HEK293 (cell line): ENCODE data around the gene PLSCR3.

Source experiments
- CTCF ChIA-PET: fragments of 350-600 bp; formaldehyde crosslinking; extraction: SDS; loops from one replicate; lab custom pipeline; 2021; ENCODE audit warnings: antibody characterized with exemption; lab: Yijun Ruan, JAX
- POLR2A ChIA-PET: fragments of 300-600 bp; formaldehyde crosslinking; extraction: SDS; loops from one replicate; lab custom pipeline; 2020; ENCODE audit warnings: antibody characterized with exemption, inconsistent platforms; lab: Yijun Ruan, JAX
- H3K27ac ChIP-seq: fragments of 200-500 bp; sonication (Bioruptor generic); 2 replicates; pipeline ENCODE4 v1.5.1; 2014; ENCODE audit warnings: low read depth, low read length, control low read depth, inconsistent platforms; ENCODE audit errors: extremely low read depth
- H3K36me3 ChIP-seq, 2 experiments: fragments of 200-500 bp in 1 of 2; sonication (Bioruptor generic) in 1 of 2; 1 replicate in 1 of 2; 2 replicates in 1 of 2; pipeline ENCODE4 v1.5.1; 2014 to 2017; ENCODE audit warnings: inconsistent platforms in 2 of 2, low read length in 2 of 2; ENCODE audit not compliant: control insufficient read depth in 2 of 2, insufficient read depth in 1 of 2
- H3K4me1 ChIP-seq: fragments of 200-500 bp; sonication (Bioruptor generic); 2 replicates; pipeline ENCODE4 v1.5.1; 2014; ENCODE audit warnings: mild to moderate bottlenecking, low read length, inconsistent platforms; ENCODE audit not compliant: control insufficient read depth, insufficient read depth
- H3K4me3 ChIP-seq: 2 replicates; pipeline ENCODE4 v1.5.1; 2011; ENCODE audit warnings: low read depth, mild to moderate bottlenecking, control low read depth, low read length, moderate library complexity
- H3K9me3 ChIP-seq: fragments of 200-500 bp; sonication (Bioruptor generic); 2 replicates; pipeline ENCODE4 v1.5.1; 2014; ENCODE audit warnings: low read depth, low read length, inconsistent platforms; ENCODE audit not compliant: control insufficient read depth, insufficient read depth
- EGR2 ChIP-seq: fragments of 450-650 bp; formaldehyde crosslinking; IDR thresholded peaks from 2 replicates; pipeline ENCODE4 v1.5.1; 2016; ENCODE audit warnings: low read depth, missing biosample characterization, missing genetic modification characterization
- GLIS2 ChIP-seq: fragments of 450-650 bp; formaldehyde crosslinking; IDR thresholded peaks from 2 replicates; pipeline ENCODE4 v1.5.1; 2016; ENCODE audit warnings: missing biosample characterization, missing genetic modification characterization
- KLF9 ChIP-seq: fragments of 450-650 bp; formaldehyde crosslinking; IDR thresholded peaks from 2 replicates; pipeline ENCODE4 v1.5.1; 2016; ENCODE audit warnings: missing biosample characterization, missing genetic modification characterization, low read depth
- MYNN ChIP-seq: fragments of 450-650 bp; formaldehyde crosslinking; IDR thresholded peaks from 2 replicates; pipeline ENCODE4 v1.5.1; 2016; ENCODE audit warnings: missing biosample characterization, missing genetic modification characterization, borderline replicate concordance
- OVOL3 ChIP-seq: fragments of 450-650 bp; formaldehyde crosslinking; IDR thresholded peaks from 2 replicates; pipeline ENCODE4 v1.5.1; 2016; ENCODE audit warnings: missing biosample characterization, missing genetic modification characterization
- PRDM1 ChIP-seq: fragments of 450-650 bp; formaldehyde crosslinking; IDR thresholded peaks from 2 replicates; pipeline ENCODE4; 2016; ENCODE audit warnings: missing biosample characterization, missing genetic modification characterization
- REPIN1 ChIP-seq: fragments of 450-650 bp; formaldehyde crosslinking; IDR thresholded peaks from 2 replicates; pipeline ENCODE4 v1.5.1; 2017; ENCODE audit warnings: missing biosample characterization, missing genetic modification characterization, low read depth
- SP7 ChIP-seq: fragments of 450-650 bp; formaldehyde crosslinking; IDR thresholded peaks from 2 replicates; pipeline ENCODE4 v1.5.1; 2016; ENCODE audit warnings: missing biosample characterization, missing genetic modification characterization
- TCF7L2 ChIP-seq: IDR thresholded peaks from 2 replicates; pipeline ENCODE4 v1.6.1; 2011; ENCODE audit warnings: low read depth, mild to moderate bottlenecking, inconsistent platforms, low read length, moderate library complexity, borderline replicate concordance
- YY2 ChIP-seq: fragments of 450-650 bp; formaldehyde crosslinking; IDR thresholded peaks from 2 replicates; pipeline ENCODE4 v1.5.1; 2016; ENCODE audit warnings: missing biosample characterization, missing genetic modification characterization
- ZFHX2 ChIP-seq: fragments of 450-650 bp; formaldehyde crosslinking; conservative IDR thresholded peaks from 2 replicates; pipeline ENCODE4 v1.5.1; 2016; ENCODE audit warnings: missing biosample characterization, missing genetic modification characterization
- ZNF138 ChIP-seq: fragments of 450-650 bp; formaldehyde crosslinking; IDR thresholded peaks from 2 replicates; pipeline ENCODE4 v1.5.1; 2016; ENCODE audit warnings: missing biosample characterization, missing genetic modification characterization, borderline replicate concordance
- ZNF211 ChIP-seq: fragments of 450-650 bp; formaldehyde crosslinking; IDR thresholded peaks from 2 replicates; pipeline ENCODE4 v1.5.1; 2016; ENCODE audit warnings: low read depth, missing biosample characterization, missing genetic modification characterization
- ZNF24 ChIP-seq: fragments of 450-650 bp; formaldehyde crosslinking; IDR thresholded peaks from 2 replicates; pipeline ENCODE4 v1.5.1; 2016; ENCODE audit warnings: missing biosample characterization, missing genetic modification characterization
- ZNF341 ChIP-seq: fragments of 450-650 bp; formaldehyde crosslinking; IDR thresholded peaks from 2 replicates; pipeline ENCODE4; 2016; ENCODE audit warnings: low read depth, missing biosample characterization, missing genetic modification characterization
- ZNF404 ChIP-seq: fragments of 450-650 bp; formaldehyde crosslinking; IDR thresholded peaks from 2 replicates; pipeline ENCODE4 v1.5.1; 2017; ENCODE audit warnings: missing biosample characterization, missing genetic modification characterization
- ZNF416 ChIP-seq: fragments of 450-650 bp; formaldehyde crosslinking; IDR thresholded peaks from 2 replicates; pipeline ENCODE4 v1.5.1; 2016; ENCODE audit warnings: missing biosample characterization, missing genetic modification characterization
- ZNF426 ChIP-seq: fragments of 450-650 bp; formaldehyde crosslinking; IDR thresholded peaks from 2 replicates; pipeline ENCODE4 v1.5.1; 2017; ENCODE audit warnings: missing biosample characterization, missing genetic modification characterization, mild to moderate bottlenecking, inconsistent platforms, moderate library complexity
- ZNF510 ChIP-seq: fragments of 450-650 bp; formaldehyde crosslinking; IDR thresholded peaks from 2 replicates; pipeline ENCODE4 v1.5.1; 2018; ENCODE audit warnings: mild to moderate bottlenecking, missing genetic modification characterization, missing biosample characterization; ENCODE audit not compliant: insufficient replicate concordance
- ZNF530 ChIP-seq: fragments of 450-650 bp; formaldehyde crosslinking; IDR thresholded peaks from 2 replicates; pipeline ENCODE4 v1.5.1; 2016; ENCODE audit warnings: low read depth, missing biosample characterization, missing genetic modification characterization
- ZNF610 ChIP-seq: fragments of 450-650 bp; formaldehyde crosslinking; IDR thresholded peaks from 2 replicates; pipeline ENCODE4 v1.5.1; 2016; ENCODE audit warnings: missing biosample characterization, missing genetic modification characterization, borderline replicate concordance
- ZNF76 ChIP-seq: fragments of 450-650 bp; formaldehyde crosslinking; IDR thresholded peaks from 2 replicates; pipeline ENCODE4; 2016; ENCODE audit warnings: low read depth, missing biosample characterization, missing genetic modification characterization, borderline replicate concordance
- ZNF785 ChIP-seq: fragments of 450-650 bp; formaldehyde crosslinking; IDR thresholded peaks from 2 replicates; pipeline ENCODE4 v1.5.1; 2016; ENCODE audit warnings: missing biosample characterization, missing genetic modification characterization
- ZSCAN30 ChIP-seq: fragments of 450-650 bp; IDR thresholded peaks from 2 replicates; pipeline ENCODE4 v1.5.1; 2018; ENCODE audit warnings: missing biosample characterization, mild to moderate bottlenecking, missing genetic modification characterization, moderate library complexity
- ZXDB ChIP-seq: fragments of 450-650 bp; formaldehyde crosslinking; IDR thresholded peaks from 2 replicates; pipeline ENCODE4 v1.5.1; 2016; ENCODE audit warnings: missing biosample characterization, missing genetic modification characterization
- TF ChIP-seq, protein P1 (sequence below): fragments of 450-650 bp; formaldehyde crosslinking; IDR thresholded peaks from 2 replicates; pipeline ENCODE4 v1.5.1; 2016; ENCODE audit warnings: missing biosample characterization, missing genetic modification characterization
- TF ChIP-seq, protein P2 (sequence below): fragments of 450-650 bp; formaldehyde crosslinking; IDR thresholded peaks from 2 replicates; pipeline ENCODE4 v1.5.1; 2017; ENCODE audit warnings: missing biosample characterization, missing genetic modification characterization
- TF ChIP-seq, protein P3 (sequence below): fragments of 450-650 bp; formaldehyde crosslinking; IDR thresholded peaks from 2 replicates; pipeline ENCODE4 v1.5.1; 2016; ENCODE audit warnings: missing biosample characterization, missing genetic modification characterization

The PLSCR3 gene

DNA sequence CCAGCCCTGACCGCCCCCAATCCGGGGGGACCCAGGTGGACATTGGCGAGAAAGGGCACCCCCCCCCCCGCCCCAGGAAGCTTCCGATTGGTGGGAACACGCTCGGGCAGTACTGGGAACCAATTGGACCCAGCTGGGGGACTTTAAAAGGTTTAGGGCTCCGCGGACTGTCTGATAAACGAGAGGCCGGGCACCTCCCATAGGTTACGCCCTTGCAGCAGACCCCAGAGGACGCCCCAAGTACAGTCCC is 9.3 kb upstream of the PLSCR3 start:
- TF ChIP-seq, protein P1, sequence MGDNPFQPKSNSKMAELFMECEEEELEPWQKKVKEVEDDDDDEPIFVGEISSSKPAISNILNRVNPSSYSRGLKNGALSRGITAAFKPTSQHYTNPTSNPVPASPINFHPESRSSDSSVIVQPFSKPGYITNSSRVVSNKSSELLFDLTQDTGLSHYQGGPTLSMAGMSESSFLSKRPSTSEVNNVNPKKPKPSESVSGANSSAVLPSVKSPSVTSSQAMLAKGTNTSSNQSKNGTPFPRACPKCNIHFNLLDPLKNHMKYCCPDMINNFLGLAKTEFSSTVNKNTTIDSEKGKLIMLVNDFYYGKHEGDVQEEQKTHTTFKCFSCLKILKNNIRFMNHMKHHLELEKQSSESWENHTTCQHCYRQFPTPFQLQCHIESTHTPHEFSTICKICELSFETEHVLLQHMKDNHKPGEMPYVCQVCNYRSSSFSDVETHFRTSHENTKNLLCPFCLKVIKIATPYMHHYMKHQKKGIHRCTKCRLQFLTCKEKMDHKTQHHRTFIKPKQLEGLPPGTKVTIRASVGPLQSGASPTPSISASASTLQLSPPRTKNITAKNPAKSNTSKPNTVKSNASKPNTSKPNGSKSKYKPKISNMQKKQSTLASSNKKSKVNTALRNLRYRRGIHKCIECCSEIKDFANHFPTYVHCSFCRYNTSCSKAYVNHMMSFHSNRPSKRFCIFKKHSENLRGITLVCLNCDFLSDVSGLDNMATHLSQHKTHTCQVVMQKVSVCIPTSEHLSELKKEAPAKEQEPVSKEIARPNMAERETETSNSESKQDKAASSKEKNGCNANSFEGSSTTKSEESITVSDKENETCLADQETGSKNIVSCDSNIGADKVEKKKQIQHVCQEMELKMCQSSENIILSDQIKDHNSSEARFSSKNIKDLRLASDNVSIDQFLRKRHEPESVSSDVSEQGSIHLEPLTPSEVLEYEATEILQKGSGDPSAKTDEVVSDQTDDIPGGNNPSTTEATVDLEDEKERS = no peak
- TF ChIP-seq ZNF785 (no peak), ZNF341 (tag by site-specific recombination) (peak; percentile 82), ZNF138 (tag by site-specific recombination) (no peak), ZNF426 (tag by site-specific recombination) (no peak), ZNF530 (no peak), GLIS2 (tag by site-specific recombination) (peak; percentile 40; the same call in 1 of the 2 replicates), ZNF76 (tag by site-specific recombination) (no peak), SP7 (tag by site-specific recombination) (no peak), PRDM1 (tag by site-specific recombination) (no peak), MYNN (tag by site-specific recombination) (no peak), EGR2 (tag by site-specific recombination) (no peak), ZNF510 (tag by site-specific recombination) (no peak), ZNF24 (peak; percentile 52; the same call in 1 of the 2 replicates), ZNF211 (tag by site-specific recombination) (no peak), ZXDB (tag by site-specific recombination) (0 out of 2 replicates have a peak, but pooled peaks have one; percentile 36), TCF7L2 (no peak), ZNF404 (no peak), ZNF610 (tag by site-specific recombination) (0 out of 2 replicates have a peak, but pooled peaks have one; percentile 14), OVOL3 (no peak), REPIN1 (tag by site-specific recombination) (no peak), KLF9 (tag by site-specific recombination) (no peak), YY2 (tag by site-specific recombination) (peak; percentile 42; the same call in 1 of the 2 replicates), ZFHX2 (no peak), ZNF416 (tag by site-specific recombination) (no peak), ZSCAN30 (tag by site-specific recombination) (no peak)
- TF ChIP-seq, protein P2, sequence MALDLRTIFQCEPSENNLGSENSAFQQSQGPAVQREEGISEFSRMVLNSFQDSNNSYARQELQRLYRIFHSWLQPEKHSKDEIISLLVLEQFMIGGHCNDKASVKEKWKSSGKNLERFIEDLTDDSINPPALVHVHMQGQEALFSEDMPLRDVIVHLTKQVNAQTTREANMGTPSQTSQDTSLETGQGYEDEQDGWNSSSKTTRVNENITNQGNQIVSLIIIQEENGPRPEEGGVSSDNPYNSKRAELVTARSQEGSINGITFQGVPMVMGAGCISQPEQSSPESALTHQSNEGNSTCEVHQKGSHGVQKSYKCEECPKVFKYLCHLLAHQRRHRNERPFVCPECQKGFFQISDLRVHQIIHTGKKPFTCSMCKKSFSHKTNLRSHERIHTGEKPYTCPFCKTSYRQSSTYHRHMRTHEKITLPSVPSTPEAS = no peak
- TF ChIP-seq, protein P3, sequence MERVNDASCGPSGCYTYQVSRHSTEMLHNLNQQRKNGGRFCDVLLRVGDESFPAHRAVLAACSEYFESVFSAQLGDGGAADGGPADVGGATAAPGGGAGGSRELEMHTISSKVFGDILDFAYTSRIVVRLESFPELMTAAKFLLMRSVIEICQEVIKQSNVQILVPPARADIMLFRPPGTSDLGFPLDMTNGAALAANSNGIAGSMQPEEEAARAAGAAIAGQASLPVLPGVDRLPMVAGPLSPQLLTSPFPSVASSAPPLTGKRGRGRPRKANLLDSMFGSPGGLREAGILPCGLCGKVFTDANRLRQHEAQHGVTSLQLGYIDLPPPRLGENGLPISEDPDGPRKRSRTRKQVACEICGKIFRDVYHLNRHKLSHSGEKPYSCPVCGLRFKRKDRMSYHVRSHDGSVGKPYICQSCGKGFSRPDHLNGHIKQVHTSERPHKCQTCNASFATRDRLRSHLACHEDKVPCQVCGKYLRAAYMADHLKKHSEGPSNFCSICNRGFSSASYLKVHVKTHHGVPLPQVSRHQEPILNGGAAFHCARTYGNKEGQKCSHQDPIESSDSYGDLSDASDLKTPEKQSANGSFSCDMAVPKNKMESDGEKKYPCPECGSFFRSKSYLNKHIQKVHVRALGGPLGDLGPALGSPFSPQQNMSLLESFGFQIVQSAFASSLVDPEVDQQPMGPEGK (tag by site-specific recombination) = no peak
- TF ChIP-seq, all 188 proteins: peak for 6
- Histone ChIP-seq H3K4me1 (peaks cover 8% of the 10 kb centered on the region), H3K9me3 (no peaks in the 10 kb centered on the region), H3K36me3 (peaks cover 6 to 9% of the 10 kb centered on the region in 2 experiments; a peak in 2 of 3 replicates), H3K27ac (peak overlapping the region; percentile 81), H3K4me3 (peak overlapping the region; percentile 83)
- ChIA-PET CTCF (interaction anchor here (0.6 to 2.7 kb wide), 10 partner anchors 10 to 314 kb away, joined by 3 to 21 read pairs (median 3); partner anchors contain the start of genes PLSCR3 and TMEM102), POLR2A (interaction anchor here (0.5 to 3.2 kb wide), 60 partner anchors 9 to 1613 kb away, joined by 3 to 67 read pairs (median 5); partner anchors contain the start of genes ACADVL, ATP1B2, CD68 and CHRNB1)
